ENCODE data around the gene GPER1.

The GPER1 gene

DNA sequence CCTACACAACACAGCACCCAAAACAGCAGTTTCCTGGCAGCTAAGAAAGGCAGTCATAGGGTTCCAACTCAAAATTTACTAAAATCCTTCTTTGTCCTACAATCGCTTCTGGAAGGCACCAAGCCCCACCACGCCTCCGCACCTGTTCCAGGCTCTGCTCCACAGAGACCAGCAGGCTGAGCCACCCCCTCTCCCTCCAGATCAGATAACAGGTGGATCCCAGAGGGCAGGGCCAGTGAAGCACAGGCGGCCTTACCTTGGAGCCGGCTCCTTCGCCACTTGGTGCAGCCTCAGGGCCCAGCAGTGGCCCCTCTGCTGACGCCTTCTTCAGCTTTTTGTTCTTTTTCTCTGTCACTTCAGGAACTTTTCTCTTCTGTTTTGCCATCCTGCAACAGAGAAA lies 39.1 kb downstream of the GPER1 start:
- Histone ChIP-seq H3K4me3 (no peak overlapping the region), H3K27ac (no peak overlapping the region)
- no peak for DNase-seq (ENCODE audit: low spot score)
- TF ChIP-seq, protein P1, sequence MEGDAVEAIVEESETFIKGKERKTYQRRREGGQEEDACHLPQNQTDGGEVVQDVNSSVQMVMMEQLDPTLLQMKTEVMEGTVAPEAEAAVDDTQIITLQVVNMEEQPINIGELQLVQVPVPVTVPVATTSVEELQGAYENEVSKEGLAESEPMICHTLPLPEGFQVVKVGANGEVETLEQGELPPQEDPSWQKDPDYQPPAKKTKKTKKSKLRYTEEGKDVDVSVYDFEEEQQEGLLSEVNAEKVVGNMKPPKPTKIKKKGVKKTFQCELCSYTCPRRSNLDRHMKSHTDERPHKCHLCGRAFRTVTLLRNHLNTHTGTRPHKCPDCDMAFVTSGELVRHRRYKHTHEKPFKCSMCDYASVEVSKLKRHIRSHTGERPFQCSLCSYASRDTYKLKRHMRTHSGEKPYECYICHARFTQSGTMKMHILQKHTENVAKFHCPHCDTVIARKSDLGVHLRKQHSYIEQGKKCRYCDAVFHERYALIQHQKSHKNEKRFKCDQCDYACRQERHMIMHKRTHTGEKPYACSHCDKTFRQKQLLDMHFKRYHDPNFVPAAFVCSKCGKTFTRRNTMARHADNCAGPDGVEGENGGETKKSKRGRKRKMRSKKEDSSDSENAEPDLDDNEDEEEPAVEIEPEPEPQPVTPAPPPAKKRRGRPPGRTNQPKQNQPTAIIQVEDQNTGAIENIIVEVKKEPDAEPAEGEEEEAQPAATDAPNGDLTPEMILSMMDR (IDR thresholded peaks at IDR 0.05): no peak

DNA sequence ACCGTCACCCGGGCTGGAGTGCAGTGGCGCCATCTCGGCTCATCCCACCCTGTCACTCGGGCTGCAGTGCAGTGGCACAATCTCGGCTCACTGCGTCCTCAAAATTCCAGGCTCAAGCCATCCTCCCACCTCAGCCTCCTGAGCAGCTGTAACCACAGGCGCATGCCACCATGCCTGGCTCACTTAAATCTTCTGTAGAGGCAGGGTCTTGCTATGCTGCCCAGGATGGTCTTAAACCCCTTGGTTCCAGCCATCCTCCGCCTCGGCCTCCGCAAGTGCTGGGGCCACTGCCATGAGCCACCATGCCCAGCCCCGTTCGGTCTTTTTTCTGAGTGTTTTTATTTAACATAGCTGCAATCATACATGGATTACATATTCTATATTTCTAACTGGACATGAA lies 41.5 kb downstream of the GPER1 start:
- DNase-seq (ENCODE audit: low spot score): no peak
- Histone ChIP-seq H3K27ac (no peak overlapping the region), H3K4me3 (no peak overlapping the region)
- TF ChIP-seq, protein P1 (IDR thresholded peaks at IDR 0.05): no peak

DNA sequence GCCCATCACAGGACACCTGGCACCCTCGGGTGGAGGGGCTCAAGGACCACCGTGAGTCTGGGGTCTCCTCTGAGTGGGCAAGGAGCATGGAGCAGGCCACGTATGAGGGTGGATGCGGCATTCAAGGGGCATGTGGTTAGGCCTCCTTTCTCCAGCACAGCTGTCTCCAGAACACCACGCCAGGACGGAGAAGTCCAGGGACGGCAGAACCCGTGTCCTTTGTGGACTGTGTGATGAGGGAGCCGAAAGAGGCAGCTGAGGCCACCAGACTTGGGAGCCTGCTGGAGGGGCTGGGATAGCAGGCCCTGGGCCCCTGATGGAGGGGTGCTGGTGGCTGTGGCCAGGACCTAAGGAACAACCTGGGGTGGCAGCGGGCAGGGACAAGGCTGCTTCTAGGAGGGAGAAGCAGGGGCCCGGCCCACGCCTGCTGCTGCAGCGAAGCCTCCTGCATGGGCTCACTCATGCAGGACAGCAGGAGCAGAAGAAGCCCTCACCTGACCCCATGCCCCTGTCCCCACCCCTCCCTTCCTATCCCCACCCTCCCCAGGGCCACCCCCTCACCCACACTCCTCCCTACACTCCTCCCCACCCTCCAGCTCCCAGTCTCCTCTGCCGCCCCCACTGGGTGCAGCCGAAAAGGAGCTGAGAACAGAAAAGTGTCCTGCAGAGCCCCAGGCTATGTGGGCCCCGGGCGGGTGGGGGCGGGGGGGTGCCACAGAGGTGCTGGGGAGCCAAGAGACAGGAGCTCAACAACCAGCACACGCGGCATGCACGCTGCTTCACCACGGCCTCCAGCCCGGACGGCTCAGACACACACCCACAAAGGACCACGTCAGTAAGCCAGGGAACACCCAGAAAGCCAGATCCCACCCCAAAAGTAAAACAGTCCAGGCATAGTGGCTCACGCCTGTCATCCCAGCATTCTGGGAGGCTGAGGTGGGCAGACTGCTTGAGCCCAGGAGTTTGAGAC lies 42.4 kb downstream of the GPER1 start:
- TF ChIP-seq, protein P1 (IDR thresholded peaks at IDR 0.05): no peak
- H3K4me3 ChIP-seq: no peak overlapping the region
- no peak for DNase-seq (ENCODE audit: low spot score)
- no peak overlapping the region for H3K27ac ChIP-seq

DNA sequence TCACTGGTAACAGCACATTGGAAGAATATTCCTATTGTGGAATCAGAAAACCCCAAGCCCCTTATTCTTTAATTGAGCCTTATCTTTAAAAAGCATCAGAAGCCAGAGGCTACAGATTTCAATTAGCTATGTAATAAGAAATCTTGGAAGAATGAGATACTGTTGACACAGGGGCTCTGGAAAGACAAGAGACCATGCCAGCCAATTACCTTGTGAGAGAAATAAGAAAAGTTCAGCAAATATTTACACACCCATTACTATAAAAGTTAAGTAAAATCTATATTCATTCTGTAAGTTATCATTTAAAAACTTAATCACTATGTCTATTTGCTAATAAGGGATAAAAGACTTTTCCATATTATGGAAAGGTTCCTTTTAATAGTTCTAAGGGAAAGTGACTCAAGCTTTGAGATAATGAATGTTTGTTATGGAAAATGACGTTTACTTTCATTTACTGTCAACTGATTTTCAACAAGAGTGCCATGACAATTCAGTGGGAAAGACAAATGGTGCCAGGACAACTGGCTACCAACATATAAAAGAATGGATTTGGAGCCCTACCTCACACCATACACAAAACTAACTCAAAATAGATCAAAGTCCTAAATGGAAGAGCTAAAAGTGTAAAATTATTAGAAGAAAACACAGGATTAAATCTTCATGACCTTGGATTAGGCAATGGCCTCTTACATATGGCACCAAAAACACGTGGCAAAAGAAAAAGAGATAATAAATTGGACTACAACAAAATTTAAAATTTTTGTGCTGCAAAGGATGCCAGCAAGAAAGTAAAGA lies 43.8 kb downstream of the GPER1 start:
- TF ChIP-seq, protein P1 (IDR thresholded peaks at IDR 0.05): no peak
- DNase-seq (ENCODE audit: low spot score): no peak
- no peak overlapping the region for H3K4me3 ChIP-seq
- H3K27ac ChIP-seq: no peak overlapping the region

DNA sequence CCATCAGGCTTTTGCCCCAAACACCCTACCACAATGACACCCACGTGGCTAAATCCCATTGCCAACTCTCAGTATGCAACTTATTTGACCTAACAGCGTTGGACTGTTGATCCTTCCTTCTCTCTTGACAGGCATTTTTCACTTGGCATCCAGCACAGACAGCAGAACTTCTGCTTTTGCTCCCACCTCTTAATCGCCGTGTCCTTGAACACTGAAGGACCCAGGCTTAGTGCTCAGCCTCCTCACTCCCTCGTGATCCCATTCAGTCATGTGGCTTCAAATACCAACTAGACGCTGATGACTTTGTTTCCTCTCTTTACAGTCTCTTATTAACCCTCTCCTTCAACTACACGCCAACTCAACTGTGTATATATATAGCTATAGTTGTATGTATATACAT lies 47.0 kb downstream of the GPER1 start:
- H3K4me3 ChIP-seq: no peak overlapping the region
- TF ChIP-seq, protein P1 (IDR thresholded peaks at IDR 0.05): no peak
- DNase-seq (ENCODE audit: low spot score): no peak
- H3K27ac ChIP-seq: no peak overlapping the region

DNA sequence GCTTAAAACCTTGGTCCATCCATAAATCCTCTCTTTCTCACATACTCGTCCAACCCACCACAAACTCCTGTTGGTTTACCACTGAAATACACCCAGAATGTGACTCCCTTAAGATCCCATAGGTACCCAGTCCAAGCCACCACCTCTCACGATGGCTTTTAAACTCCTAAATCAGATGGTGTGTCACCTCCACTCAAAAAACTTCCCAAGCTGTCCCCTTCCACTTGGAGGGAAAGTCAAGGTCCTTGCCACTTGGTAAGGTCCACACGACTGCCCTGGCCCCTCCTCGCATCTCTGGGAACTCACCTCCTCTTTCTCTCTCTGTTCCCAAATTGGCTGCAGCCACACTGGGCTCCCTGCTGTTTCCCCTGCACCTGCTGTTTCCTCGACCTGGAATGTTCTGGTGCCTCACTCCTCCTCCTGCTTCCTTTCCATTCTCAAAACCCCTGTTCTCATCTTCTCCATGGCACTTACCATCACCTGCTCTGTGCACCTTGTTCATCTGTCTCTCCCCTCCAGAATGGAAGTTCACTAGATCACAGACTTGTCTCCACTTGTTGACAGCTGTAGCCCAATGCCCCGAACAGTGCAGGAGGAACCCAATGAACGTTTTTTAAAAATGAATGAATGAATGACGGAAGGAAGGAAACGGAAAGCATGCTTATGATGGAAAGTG lies 49.1 kb downstream of the GPER1 start:
- TF ChIP-seq, protein P1 (IDR thresholded peaks at IDR 0.05): no peak
- no peak overlapping the region for H3K27ac ChIP-seq
- DNase-seq (ENCODE audit: low spot score): no peak
- H3K4me3 ChIP-seq: peak overlapping the region; percentile 90
